Lung (tissue), 12 donors: ENCODE data around the gene CAPZB. TPM values are rescaled to one million over a fixed set of nuclear protein-coding genes. Genes with fewer than 3 reads are reported as not detected.

Source experiments
- ATAC-seq: fragments of 200-7000 bp; cut with Tn5 transposase; one replicate; pipeline ENCODE4 v1.9.1; 2020; ENCODE audit warnings: moderate number of reproducible peaks; ENCODE audit not compliant: insufficient read depth, low FRiP score
- DNase-seq, 3 donors: peaks; one replicate each; pipeline ENCODE4 v3.0.0-alpha.2; 2013 to 2017
- H3K27ac ChIP-seq, 2 donors: one replicate each; pipeline ENCODE4 v1.5.1; 2013; ENCODE audit warnings: mild to moderate bottlenecking in 2 of 2, moderate library complexity in 2 of 2, control low read depth in 1 of 2, inconsistent platforms in 1 of 2, low read depth in 1 of 2, low read length in 1 of 2
- H3K27me3 ChIP-seq, 3 donors: one replicate each; pipeline ENCODE4 v1.5.1; 2013; ENCODE audit warnings: low read length in 2 of 3; ENCODE audit not compliant: control insufficient read depth in 3 of 3, insufficient read depth in 3 of 3
- H3K36me3 ChIP-seq, 4 donors: one replicate each; pipeline ENCODE4 v1.5.1; 2013; ENCODE audit warnings: low read length in 4 of 4, mild to moderate bottlenecking in 1 of 4, moderate library complexity in 1 of 4; ENCODE audit not compliant: control insufficient read depth in 4 of 4, insufficient read depth in 4 of 4
- H3K4me1 ChIP-seq, 5 donors: one replicate each; pipeline ENCODE4 v1.5.1; 2013; ENCODE audit warnings: low read length in 5 of 5, mild to moderate bottlenecking in 2 of 5, moderate library complexity in 1 of 5; ENCODE audit not compliant: control insufficient read depth in 5 of 5, insufficient read depth in 5 of 5
- H3K4me3 ChIP-seq: one replicate; pipeline ENCODE4 v1.5.1; 2013; ENCODE audit warnings: mild to moderate bottlenecking, control low read depth, moderate library complexity
- H3K9ac ChIP-seq, 2 donors: one replicate each; pipeline ENCODE4 v1.5.1; 2013; ENCODE audit warnings: low read length in 2 of 2, control low read depth in 1 of 2; ENCODE audit not compliant: insufficient read depth in 1 of 2
- H3K9me3 ChIP-seq, 4 donors: one replicate each; pipeline ENCODE4 v1.5.1; 2013; ENCODE audit warnings: low read length in 3 of 4, mild to moderate bottlenecking in 1 of 4, moderate library complexity in 1 of 4; ENCODE audit not compliant: control insufficient read depth in 4 of 4, insufficient read depth in 3 of 4
- CTCF ChIP-seq: IDR thresholded peaks from 2 replicates; pipeline ENCODE4 v1.5.1; 2012; ENCODE audit warnings: mild to moderate bottlenecking; ENCODE audit errors: control extremely low read depth, extremely low read depth
- WGBS, 2 donors: extraction: QIAGEN DNeasy Blood & Tissue Kit; methylation state at CpG; one replicate each; pipeline ENCODE4 v1.1.7; 2013; 5-methylcytosine and 5-hydroxymethylcytosine counted together
- polyA plus RNA-seq, 2 donors: library from polyadenylated mRNA; stranded (reverse); fragments of 200-250 nt; gene quantifications; one replicate each; pipeline ENCODE4 v1.2.1, GENCODE V29; 2013
- total RNA-seq, 2 donors: library from RNA; depleted of rRNA in 1 of 2; stranded (reverse); fragments of >200 nt in 1 of 2; gene quantifications; one replicate each; pipeline ENCODE4 v1.2.1, GENCODE V29; 2014 to 2021
- donor health status: control.
- donor health status: control.
- donor health status: Bipolar disorder and iron deficiency.
- donor health status: healthy.
- donor health status: DM: yes; HTN: yes; CAD: no.

Gene CAPZB
- total and polyA plus RNA-seq, 4 donors: 94.7 to 339 (median 278) TPM

- 74 to 81% methylated on average over 6 of the region's 6 CpGs for WGBS, 2 donors
- Histone ChIP-seq H3K9me3 (no peaks in the 10 kb centered on the region), H3K27me3 (no peaks in the 10 kb centered on the region), H3K4me3 (no peak overlapping the region), H3K4me1 (peaks cover 0 to 5% (median 0%) of the 10 kb centered on the region in 5 donors), H3K27ac (no peak overlapping the region), H3K36me3 (peaks cover 7 to 52% (median 17%) of the 10 kb centered on the region in 4 donors), H3K9ac (no peak overlapping the region)
- DNase-seq (no peak), ATAC-seq (no peak)
- no peak for TF ChIP-seq CTCF
These were observed 109.5 kb downstream of the CAPZB start for GRCh38 chr1:19375631-19376400.

DNA sequence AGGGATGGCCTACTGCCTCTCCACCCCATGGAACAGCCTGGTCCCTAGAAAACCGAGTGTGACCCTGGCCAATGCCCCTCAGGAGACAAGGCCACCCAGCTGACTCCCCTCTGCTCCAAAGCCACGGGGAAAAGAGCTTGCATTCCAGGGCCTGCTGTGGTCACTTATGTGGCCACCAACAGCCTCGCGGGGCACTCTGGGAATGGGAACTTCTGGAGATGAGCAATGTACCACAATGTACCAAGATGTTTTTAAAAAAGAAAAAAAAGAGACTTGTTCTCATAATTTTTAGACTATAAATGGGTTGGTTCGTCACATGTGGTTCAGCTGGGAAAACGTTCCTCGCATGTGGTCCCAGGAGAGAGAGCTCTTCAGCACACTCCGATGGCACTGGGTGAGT is 110.4 kb downstream of the CAPZB start:
- Histone ChIP-seq H3K9ac (no peak overlapping the region), H3K4me3 (no peak overlapping the region), H3K9me3 (no peaks in the 10 kb centered on the region), H3K27ac (no peak overlapping the region), H3K36me3 (peaks cover 7 to 46% (median 17%) of the 10 kb centered on the region in 4 donors), H3K4me1 (peaks cover 0 to 13% (median 0%) of the 10 kb centered on the region in 5 donors), H3K27me3 (no peaks in the 10 kb centered on the region)
- TF ChIP-seq CTCF: no peak
- no peak for ATAC-seq
- WGBS, 2 donors: 91 to 94% methylated on average over 8 of the region's 8 CpGs
- DNase-seq: no peak

- no peaks in the 10 kb centered on the region for H3K9me3 ChIP-seq
- ATAC-seq (no peak), DNase-seq (no peak)
- no peak overlapping the region for H3K4me3 ChIP-seq
- peaks cover 0 to 18% (median 0%) of the 10 kb centered on the region in 5 donors for H3K4me1 ChIP-seq
- no peaks in the 10 kb centered on the region for H3K27me3 ChIP-seq
- no peak for TF ChIP-seq CTCF
- WGBS, 2 donors: 86 to 90% methylated on average over 14 of the region's 14 CpGs
- peaks cover 7 to 43% (median 17%) of the 10 kb centered on the region in 4 donors for H3K36me3 ChIP-seq
- H3K9ac ChIP-seq: no peak overlapping the region
- no peak overlapping the region for H3K27ac ChIP-seq
These were observed 111.1 kb downstream of the CAPZB start for GRCh38 chr1:19374083-19374801.
